ENCODE data around the gene USP10.
"Not testable (repeated sequence)": the region's sequence is repeated elsewhere in the genome, so short reads cannot be mapped to it uniquely, and the experiment has no call there.

USP10 gene

DNA sequence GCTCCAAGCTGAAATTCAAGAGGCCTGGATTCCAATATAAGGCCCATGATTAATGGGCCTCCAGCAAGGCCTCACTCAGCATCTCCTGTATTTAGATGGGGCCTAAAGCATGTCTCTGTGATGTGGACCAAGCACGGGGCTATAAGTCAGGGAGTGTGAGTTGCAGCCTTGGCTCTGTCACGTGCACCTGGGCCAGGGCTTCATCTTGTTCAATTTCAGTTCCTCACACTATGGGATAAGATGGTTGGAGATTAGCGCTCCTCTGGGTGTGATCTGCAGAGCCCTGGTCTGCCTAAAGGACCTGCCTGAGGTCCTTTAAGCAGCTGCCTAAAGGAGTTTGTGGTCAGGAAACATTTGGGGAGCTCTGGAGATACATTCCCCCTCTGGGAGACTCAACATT lies 26.2 kb upstream of the USP10 start:
- DNase-seq, result no peak

- no peak for DNase-seq
These were observed 24.4 kb upstream of the USP10 start for GRCh38 chr16:84675423-84675822.

DNA sequence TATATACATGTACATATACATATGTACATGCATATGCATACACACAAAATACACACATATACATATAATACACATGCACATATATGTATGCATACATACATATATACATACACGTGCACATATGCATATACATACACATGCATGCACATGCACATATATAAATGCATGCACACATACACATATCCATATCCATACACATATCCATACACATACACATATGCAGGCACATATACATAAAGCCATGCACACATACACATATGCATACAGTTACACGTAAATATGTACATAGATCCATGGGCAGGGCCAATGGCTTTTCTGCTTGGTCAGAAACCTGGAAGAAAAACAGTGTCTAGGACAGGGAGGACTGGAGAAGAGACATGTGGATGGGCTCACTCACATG lies 23.9 kb upstream of the USP10 start:
- no peak for DNase-seq

DNA sequence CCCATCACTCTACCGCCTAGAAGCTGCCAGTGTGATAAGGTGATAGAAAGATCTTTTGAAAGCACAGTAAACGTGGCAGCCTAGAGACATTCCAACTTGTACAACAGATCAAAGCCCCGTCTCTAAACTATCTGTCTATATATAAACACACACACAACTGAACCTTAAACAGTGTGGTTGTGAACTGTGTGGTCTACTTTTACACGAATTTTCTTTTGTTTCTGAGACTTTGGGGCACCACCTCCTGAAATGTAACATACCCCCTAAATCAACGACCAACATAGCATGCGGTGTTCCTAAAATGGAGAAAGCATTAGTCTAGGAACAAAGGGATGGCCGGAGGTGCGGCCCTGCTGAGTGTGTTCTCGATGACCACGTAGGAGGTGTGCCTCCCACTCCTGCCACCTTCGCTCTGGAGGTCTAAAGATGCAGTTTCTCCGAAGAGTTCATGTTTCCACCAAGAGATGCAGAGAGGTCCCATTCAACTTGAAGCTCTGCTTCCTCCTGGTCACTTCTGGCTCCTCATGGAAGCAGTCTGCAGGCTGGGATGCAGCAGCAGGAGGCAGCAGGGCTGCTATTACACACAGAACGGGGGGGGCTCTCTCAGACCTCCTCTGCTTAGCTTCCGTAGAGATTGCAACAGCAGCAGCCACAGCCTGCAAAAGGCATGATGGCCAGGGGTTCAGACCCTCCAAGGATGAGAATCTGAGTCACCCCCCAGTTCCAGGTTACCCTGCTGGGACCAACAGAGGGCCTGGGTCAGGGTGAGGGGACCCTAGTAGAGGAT lies 22.6 kb upstream of the USP10 start:
- DNase-seq, result no peak

DNA sequence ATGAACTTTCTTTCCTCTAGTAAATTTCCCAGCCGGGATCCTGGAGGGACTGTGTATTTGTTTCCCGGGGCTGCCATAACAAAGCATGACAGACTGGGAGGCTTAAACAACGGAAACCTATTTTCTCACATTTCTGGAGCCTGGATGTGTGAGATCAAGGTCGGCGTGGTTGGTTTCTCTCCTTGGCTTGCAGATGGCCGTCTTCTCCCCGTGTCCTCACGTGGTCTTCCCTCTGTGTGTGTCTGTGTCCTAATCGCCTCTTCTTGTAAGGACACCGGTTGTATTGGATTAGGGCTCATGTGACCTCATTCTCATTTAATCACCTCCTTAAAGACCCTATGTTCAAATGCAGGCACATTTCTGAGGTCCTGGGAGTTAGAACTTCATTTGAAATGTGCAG lies 22.0 kb upstream of the USP10 start:
- no peak for DNase-seq

DNA sequence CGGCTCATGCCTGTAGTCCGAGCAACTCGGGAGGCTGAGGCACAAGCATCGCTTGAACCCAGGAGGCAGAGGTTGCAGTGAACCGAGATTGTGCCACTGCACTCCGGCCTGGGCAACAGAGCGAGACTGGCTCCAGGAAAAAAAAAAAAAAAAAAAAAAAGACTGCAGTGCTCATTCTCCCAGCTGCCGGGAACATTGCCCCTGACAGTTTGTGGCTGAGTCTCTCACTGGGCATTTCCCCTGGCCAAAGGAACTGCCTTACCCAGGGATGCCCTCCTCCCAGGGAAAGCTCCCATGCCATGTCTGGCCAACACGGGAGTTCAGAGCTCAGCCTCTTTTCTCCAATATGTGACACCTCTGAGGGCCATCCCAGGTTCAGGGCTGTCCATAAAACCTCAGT lies 21.3 kb upstream of the USP10 start:
- DNase-seq, result no peak

DNA sequence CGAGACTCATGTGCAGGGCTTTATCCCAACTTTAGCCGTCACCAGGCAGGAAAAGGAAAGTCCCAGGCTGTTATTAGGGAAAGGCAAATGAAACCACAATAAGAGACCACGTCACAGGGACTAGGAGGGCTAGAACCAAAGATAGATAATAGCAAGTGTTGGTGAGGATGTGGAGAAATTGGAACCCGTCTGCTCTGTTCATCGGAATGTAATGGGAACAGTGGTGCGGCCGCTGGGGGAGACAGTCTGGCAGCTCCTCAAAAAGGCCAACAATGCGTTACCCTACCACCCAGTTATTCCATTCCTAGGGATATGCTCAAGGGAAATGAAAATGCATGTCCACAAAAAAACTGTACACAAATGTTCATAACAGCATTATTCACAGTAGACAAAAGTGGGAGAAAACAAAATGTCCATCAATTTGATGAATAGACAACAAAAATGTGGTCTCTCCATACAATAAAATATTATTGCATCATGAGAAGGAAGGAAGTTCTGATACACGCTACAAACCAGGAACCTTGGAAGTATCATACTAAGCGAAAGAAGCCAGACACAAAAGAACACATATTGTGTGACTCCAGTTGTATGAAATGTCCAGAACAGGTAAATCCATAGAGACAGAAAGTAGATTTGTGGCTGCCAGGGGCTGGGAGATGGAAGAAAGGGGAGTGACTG lies 19.5 kb upstream of the USP10 start:
- no peak for DNase-seq

GRCh38 chr16:84680843-84681629 lies 18.8 kb upstream of the USP10 start:
- no peak for DNase-seq

- no peak for DNase-seq
These were observed 15.9 kb upstream of the USP10 start for GRCh38 chr16:84683691-84684591.

GRCh38 chr16:84684592-84684965 lies 15.2 kb upstream of the USP10 start:
- no peak for DNase-seq

DNA sequence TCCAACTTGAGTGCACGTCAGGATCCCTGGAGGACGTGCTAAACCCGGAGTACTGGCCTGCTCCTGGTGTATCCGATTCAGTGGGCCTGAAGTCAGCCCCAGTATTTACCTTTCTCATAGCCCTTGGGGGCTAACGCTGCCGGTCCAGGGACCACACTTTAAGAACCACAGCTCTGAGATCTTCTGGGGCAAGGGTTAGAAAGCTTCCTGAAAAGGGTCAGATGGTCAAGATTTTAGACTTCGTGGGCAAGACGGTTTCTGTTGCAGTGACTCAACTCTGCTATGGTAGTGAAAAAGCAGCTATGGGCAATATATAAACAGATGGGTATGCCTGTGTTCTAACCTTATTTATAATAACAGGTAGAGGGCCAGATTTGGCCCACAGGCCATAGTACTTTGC lies 14.6 kb upstream of the USP10 start:
- no peak for DNase-seq

GRCh38 chr16:84686707-84687298 lies 13.0 kb upstream of the USP10 start:
- DNase-seq, result peak; percentile 53

DNA sequence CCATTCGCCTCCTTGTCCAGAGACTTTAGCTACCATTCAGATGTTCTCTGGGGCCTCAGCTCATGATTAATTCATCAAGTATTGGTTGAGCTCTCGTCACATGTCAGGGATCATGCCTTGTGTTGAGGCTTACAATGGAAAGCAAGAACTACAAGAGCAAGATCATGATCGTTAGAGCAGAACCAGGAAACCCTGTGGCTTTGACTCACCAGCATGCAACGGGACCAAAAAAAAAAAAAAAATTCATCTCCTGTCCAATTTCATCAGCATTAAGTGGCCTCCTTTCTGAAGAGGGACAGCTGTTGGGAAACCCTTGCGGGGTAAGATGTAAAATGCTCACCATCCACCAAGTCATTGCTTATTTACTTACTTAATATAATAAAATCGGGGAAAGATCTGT lies 12.1 kb upstream of the USP10 start:
- peak; percentile 37 for DNase-seq

- DNase-seq, result not testable (repeated sequence)
These were observed 11.6 kb upstream of the USP10 start for GRCh38 chr16:84688163-84688562.

DNA sequence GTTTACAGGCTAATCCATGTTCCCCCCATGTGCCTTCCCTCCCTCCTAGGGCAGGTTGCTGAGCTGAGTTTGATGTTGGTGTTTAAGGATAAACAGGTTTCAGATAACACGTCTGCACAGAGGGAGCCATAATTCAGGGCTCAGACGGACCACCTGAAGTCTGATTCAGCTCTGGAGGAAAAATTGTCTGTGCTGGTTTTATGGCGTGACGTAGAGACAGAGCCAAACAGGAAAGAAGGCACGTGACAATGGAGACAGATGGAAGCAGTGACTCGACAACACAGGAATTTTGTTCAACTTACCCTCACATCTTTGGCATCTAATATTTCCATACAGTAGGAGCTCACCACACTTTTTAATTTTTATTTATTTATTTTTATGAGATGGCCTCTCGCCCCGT lies 10.7 kb upstream of the USP10 start:
- no peak for DNase-seq

DNA sequence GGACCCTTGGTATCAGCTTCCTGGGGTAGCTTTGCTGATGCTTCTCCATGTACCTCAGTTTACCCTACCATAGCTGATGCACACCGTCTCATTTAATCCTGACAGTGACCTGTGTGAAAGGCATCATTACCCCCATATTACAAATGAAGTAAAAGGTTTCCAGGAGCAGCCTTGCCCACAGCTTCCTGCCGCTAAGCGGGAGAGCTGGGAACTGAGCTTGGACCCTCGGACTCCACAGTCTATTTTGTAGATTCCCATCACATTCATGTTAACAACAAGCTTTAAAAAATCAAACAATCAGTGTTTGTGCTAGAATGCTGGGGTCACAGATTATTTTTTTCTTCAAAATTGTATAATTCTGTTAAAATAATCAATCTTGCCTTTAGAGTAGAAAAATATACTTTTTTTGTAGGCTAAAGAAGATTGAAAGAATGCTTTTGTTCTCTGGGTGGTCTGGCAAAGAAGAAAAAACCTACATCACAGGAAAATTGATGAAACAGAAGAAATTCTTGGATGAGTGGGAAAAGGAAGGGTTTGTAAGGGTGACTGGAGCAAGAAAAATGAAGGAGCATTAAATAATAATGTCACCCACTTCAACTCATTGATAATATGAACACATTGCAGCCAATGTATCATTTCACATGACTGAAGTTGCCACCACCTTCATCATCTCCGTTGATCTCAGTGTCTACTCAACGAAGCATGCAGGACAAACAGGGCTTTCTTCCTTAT lies 9.5 kb upstream of the USP10 start:
- no peak for DNase-seq

DNA sequence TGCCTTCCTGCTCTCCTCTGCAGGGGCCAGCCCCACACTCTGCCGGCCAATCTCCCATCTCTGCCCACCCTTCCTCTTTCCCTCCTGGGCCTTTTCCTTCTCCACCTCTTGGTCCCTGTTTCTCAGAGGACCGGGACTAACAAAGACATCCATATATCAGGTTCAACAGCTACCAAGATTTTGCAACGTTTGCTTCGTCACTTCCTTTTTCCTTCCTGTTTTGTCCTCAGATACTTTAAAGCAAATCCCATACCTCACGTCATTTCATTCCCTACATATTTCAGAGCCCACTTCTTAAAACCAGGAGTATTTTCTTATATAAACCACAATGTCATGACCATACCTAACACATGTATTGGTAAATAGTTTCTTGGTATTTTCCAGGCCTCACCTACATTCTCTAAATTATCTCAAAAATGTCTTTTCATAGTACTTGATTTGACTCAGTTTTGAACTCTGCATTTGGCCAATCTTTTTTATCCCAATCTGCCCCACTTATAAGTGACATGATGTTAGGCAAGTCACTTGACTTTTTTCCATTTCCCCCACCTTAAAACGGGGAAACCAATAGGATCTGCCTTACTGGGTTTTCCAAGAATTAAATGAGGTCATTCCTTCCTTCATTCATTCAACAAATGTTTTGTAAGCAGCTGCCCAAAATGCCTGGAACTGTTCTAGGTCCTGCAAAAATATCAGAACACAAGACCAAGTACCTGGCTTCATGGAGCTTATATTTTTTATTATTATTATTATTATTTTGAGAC lies 7.2 kb upstream of the USP10 start:
- DNase-seq, result no peak

- DNase-seq, result not testable (repeated sequence)
These were observed 5.9 kb upstream of the USP10 start for GRCh38 chr16:84693869-84694268.

GRCh38 chr16:84694980-84695379 lies 4.8 kb upstream of the USP10 start:
- DNase-seq, result no peak

DNA sequence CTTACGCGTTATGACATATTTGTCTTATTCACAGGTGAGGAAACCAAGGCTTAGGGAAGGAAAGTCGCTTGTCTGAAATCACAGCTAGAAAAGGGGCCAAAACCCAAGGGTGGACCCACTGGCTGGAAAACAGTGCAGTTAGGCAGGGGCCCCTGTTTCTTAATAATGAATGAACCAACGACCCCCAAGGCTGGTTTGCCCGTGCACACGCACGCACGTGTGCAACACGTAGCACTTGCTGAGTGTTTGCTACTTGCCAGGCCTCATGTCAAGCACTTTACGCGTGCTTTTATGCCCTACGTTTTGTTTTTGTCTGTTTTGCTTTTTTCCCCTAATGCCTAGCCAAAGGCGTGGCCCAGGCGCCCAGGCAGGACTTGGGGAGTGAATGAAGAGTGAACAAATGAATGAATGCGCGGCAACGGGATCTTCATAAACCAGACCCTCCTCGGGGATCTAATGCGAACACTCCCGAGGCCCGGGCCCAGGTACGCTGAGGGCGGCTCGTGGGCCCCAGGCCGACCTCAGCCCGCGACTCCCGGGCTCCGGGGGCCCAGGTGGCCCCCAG lies 571 bp upstream of the USP10 start:
- peak; percentile 69 for DNase-seq

Measured in hematopoietic multipotent progenitor cell treated with erythropoietin and hydrocortisone succinate and interleukin-3 and kit ligand, for 4 days (in vitro differentiated cells).